ENCODE results near the gene RBM10. TPM values are rescaled to one million over a fixed set of nuclear protein-coding genes. Genes with fewer than 3 reads are reported as not detected.

The RBM10 gene
- total RNA-seq, 2 experiments from 2014 or later, result 44.9 to 45.6 TPM

DNA sequence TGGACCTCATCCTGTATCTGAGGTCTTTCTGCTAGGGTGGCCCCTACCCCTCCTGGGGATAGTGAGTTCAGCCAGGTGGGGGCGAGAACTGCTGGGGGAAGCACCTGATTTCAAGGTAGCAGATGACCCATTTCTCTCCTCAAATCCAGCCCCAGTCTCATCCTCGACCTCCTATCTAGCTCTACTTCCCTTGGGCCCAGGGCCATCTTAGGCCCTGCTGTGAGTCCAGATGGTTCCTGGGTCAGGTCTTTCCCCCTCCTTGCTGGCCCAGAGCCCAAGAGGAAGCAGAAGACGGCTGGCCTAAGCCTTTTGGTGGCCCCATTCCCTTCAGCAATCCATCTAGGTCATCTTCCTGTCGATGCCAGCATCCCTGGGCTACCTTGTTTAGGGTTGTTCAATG lies 76.7 kb downstream of the RBM10 start:
- Histone ChIP-seq H3K9me2 (ENCODE audit: insufficient read depth, low read length) (no peaks in the 10 kb centered on the region), H3K79me2 (ENCODE audit: insufficient read depth, low read depth, low read length) (peaks cover 38% of the 10 kb centered on the region), H2AFZ (ENCODE audit: low read length) (no peak overlapping the region), H4K20me1 (ENCODE audit: insufficient read depth, low read length) (peaks cover 16% of the 10 kb centered on the region), H3K27ac (ENCODE audit: low read depth, low read length, poor library complexity, severe bottlenecking) (no peak overlapping the region), H3K9me3 (ENCODE audit: low read length) (no peaks in the 10 kb centered on the region), H3K4me2 (ENCODE audit: low read length) (peak overlapping the region; percentile 96; the same call in 1 of the 2 replicates), H3K36me3 (ENCODE audit: insufficient read depth, low read length) (peaks cover 64% of the 10 kb centered on the region), H3K4me3 (ENCODE audit: low read depth, low read length, poor library complexity, severe bottlenecking) (no peak overlapping the region), H3K4me1 (ENCODE audit: insufficient read depth, low read length, poor library complexity, severe bottlenecking) (peaks cover 23% of the 10 kb centered on the region)
- DNase-seq (ENCODE audit: low spot score), result no peak
- no TSS peak for BruUV-seq (replicated peaks)
- no peak for TF ChIP-seq EZH2phosphoT487 (IDR thresholded peaks at IDR 0.05; ENCODE audit: borderline replicate concordance, low read depth, low read length)
- TF ChIP-seq, protein P1, sequence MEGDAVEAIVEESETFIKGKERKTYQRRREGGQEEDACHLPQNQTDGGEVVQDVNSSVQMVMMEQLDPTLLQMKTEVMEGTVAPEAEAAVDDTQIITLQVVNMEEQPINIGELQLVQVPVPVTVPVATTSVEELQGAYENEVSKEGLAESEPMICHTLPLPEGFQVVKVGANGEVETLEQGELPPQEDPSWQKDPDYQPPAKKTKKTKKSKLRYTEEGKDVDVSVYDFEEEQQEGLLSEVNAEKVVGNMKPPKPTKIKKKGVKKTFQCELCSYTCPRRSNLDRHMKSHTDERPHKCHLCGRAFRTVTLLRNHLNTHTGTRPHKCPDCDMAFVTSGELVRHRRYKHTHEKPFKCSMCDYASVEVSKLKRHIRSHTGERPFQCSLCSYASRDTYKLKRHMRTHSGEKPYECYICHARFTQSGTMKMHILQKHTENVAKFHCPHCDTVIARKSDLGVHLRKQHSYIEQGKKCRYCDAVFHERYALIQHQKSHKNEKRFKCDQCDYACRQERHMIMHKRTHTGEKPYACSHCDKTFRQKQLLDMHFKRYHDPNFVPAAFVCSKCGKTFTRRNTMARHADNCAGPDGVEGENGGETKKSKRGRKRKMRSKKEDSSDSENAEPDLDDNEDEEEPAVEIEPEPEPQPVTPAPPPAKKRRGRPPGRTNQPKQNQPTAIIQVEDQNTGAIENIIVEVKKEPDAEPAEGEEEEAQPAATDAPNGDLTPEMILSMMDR (conservative IDR thresholded peaks at IDR 0.05; ENCODE audit: low read length), result no peak
- ChIA-PET POLR2A (no interaction called here), CTCF (ENCODE audit: unreplicated experiment) (no interaction called here)
- intact Hi-C loops (cut with micrococcal nuclease; ENCODE audit: unreplicated experiment), result no loop called here

DNA sequence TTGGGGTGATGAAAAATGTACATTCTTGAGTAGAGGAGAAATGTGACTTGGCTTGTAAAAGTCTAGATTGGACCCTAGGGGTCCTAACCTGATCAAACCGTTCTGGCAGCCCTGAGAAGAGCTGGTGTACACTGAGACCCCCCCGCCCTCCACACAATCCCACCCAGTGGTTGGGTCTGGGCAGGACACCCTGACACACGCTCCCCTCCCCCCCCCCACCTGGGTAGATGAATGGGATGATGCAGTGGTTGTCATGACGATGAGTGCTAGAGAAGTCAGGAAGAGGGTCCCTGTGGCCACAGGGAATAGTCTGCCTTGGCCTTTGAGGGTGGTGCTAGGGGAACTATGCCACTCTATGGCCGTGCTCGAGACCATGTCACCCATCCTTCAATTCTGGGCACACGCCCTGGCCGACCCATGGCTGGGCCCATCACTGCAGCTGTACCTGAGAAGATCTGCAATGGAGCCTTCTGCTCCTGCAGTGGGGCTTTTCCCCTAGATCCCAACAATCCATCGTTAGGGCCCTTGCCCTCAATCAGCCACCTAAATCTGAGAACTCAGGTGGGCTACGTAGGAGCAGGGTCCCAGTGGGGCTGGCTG lies 77.8 kb downstream of the RBM10 start:
- Histone ChIP-seq H2AFZ (ENCODE audit: low read length) (no peak overlapping the region), H3K9me3 (ENCODE audit: low read length) (no peaks in the 10 kb centered on the region), H3K9me2 (ENCODE audit: insufficient read depth, low read length) (no peaks in the 10 kb centered on the region), H3K36me3 (ENCODE audit: insufficient read depth, low read length) (peaks cover 74% of the 10 kb centered on the region), H3K79me2 (ENCODE audit: insufficient read depth, low read depth, low read length) (peaks cover 38% of the 10 kb centered on the region), H3K27ac (ENCODE audit: low read depth, low read length, poor library complexity, severe bottlenecking) (no peak overlapping the region), H3K4me2 (ENCODE audit: low read length) (no peak overlapping the region), H4K20me1 (ENCODE audit: insufficient read depth, low read length) (peaks cover 16% of the 10 kb centered on the region), H3K4me3 (ENCODE audit: low read depth, low read length, poor library complexity, severe bottlenecking) (no peak overlapping the region), H3K4me1 (ENCODE audit: insufficient read depth, low read length, poor library complexity, severe bottlenecking) (peaks cover 15% of the 10 kb centered on the region)
- ChIA-PET POLR2A (no interaction called here), CTCF (ENCODE audit: unreplicated experiment) (no interaction called here)
- DNase-seq (ENCODE audit: low spot score), result no peak
- TF ChIP-seq EZH2phosphoT487 (IDR thresholded peaks at IDR 0.05; ENCODE audit: borderline replicate concordance, low read depth, low read length), result no peak
- TF ChIP-seq, protein P1 (conservative IDR thresholded peaks at IDR 0.05; ENCODE audit: low read length), result no peak
- no TSS peak for BruUV-seq (replicated peaks)
- intact Hi-C loops (cut with micrococcal nuclease; ENCODE audit: unreplicated experiment), result no loop called here

DNA sequence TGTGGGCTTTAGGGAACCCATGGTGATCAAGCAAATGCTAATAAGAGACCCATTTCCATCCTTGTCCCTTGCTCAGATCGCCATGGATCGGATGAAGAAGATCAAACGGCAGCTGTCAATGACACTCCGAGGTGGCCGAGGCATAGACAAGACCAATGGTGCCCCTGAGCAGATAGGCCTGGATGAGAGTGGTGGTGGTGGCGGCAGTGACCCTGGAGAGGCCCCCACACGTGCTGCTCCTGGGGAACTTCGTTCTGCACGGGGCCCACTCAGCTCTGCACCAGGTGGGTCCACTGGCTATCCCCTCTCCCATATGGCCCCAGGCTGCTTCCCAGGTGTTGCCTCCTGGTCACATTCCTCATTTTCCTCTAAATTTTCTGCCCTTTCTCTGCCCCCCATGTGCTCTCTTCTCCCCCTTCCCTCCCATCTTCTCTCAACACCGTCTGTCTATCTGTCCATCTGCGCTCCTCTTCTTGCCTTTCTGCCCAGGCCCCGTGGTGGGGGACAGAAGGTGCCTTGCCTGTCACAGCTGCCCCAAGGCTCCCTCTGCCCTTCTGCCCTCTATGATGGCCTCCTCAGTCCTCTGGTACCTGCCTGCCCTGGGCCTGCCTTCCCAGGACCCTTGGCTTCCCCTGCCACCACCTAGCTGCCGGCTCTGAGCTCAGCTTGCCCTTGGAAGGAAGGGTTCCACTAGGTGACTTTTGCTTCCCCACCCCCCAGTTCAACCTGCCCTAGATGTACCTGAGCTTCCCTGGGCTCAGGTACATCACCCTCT lies 78.6 kb downstream of the RBM10 start:
- H4K20me1 ChIP-seq (ENCODE audit: insufficient read depth, low read length), result peaks cover 16% of the 10 kb centered on the region
- H3K9me2 ChIP-seq (ENCODE audit: insufficient read depth, low read length), result no peaks in the 10 kb centered on the region
- TF ChIP-seq, protein P1 (conservative IDR thresholded peaks at IDR 0.05; ENCODE audit: low read length), result no peak
- TF ChIP-seq EZH2phosphoT487 (IDR thresholded peaks at IDR 0.05; ENCODE audit: borderline replicate concordance, low read depth, low read length), result no peak
- no peak for DNase-seq (ENCODE audit: low spot score)
- no peaks in the 10 kb centered on the region for H3K9me3 ChIP-seq (ENCODE audit: low read length)
- ChIA-PET POLR2A (no interaction called here), CTCF (ENCODE audit: unreplicated experiment) (no interaction called here)
- peaks cover 37% of the 10 kb centered on the region for H3K79me2 ChIP-seq (ENCODE audit: insufficient read depth, low read depth, low read length)
- peaks cover 15% of the 10 kb centered on the region for H3K4me1 ChIP-seq (ENCODE audit: insufficient read depth, low read length, poor library complexity, severe bottlenecking)
- H3K36me3 ChIP-seq (ENCODE audit: insufficient read depth, low read length), result peaks cover 81% of the 10 kb centered on the region
- no TSS peak for BruUV-seq (replicated peaks)
- no peak overlapping the region for H3K4me3 ChIP-seq (ENCODE audit: low read depth, low read length, poor library complexity, severe bottlenecking)
- no peak overlapping the region for H3K4me2 ChIP-seq (ENCODE audit: low read length)
- intact Hi-C loops (cut with micrococcal nuclease; ENCODE audit: unreplicated experiment), result no loop called here
- no peak overlapping the region for H3K27ac ChIP-seq (ENCODE audit: low read depth, low read length, poor library complexity, severe bottlenecking)
- no peak overlapping the region for H2AFZ ChIP-seq (ENCODE audit: low read length)
